ENCODE data around the gene GPR55.
A peak's percentile ranks its signal among the peaks of the same experiment; 100 is the strongest.
"Not testable (repeated sequence)": the region's sequence is repeated elsewhere in the genome, so short reads cannot be mapped to it uniquely, and the experiment has no call there.

The GPR55 gene, protein sequence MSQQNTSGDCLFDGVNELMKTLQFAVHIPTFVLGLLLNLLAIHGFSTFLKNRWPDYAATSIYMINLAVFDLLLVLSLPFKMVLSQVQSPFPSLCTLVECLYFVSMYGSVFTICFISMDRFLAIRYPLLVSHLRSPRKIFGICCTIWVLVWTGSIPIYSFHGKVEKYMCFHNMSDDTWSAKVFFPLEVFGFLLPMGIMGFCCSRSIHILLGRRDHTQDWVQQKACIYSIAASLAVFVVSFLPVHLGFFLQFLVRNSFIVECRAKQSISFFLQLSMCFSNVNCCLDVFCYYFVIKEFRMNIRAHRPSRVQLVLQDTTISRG

DNA sequence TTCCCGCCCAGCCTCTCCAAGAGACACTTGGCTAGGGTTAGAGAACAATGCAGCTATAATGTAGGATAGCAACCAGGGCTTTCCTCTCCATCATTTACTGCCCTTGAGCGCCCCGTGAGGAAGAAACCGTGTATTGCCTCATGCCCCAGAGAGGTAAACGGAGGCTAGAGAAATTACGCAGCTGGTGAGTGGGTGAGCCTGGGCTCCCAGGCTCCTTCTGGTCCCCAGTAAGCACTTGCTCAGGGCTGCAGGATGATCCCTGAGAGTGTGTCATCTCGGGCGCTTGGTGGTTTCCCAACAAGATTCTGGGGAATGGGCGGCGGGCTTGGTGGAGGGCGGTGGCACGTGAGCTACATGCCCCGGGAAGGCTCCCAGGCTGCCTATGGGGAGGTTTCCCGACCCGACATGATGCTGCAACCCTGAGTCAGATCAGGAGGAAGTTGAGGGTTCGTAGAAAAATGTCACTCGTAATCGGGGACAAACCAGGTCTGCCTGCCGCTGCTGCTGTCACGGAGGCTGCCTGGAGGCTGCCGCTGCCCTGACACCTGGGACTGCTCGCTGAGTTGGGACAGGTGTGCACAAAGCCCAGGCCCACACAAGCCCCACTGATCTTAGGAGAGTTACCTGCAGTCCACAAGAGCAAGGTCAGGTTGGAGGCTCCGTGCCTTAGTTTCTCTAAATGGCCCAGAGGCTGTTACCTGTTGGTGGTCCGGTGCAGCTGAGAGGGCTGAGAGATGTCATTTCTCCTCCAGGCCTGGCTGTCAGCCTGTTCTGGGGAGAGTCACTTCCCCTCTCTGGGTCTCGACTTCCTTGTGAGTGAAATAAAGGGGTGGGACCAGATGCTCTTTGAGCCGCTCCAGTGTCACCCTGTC, at the start of gene GPR55:
GPR55 (minus strand) TSS at position 773 of the 872 bp plus-strand sequence. CDS start 14,280 bp downstream, outside the sequence.
- peak; percentile 30 for DNase-seq (ENCODE audit: low spot score)

GRCh38 chr2:230974096-230974913, 49.3 kb upstream of the GPR55 start:
- no peak for DNase-seq (ENCODE audit: low spot score)

DNA sequence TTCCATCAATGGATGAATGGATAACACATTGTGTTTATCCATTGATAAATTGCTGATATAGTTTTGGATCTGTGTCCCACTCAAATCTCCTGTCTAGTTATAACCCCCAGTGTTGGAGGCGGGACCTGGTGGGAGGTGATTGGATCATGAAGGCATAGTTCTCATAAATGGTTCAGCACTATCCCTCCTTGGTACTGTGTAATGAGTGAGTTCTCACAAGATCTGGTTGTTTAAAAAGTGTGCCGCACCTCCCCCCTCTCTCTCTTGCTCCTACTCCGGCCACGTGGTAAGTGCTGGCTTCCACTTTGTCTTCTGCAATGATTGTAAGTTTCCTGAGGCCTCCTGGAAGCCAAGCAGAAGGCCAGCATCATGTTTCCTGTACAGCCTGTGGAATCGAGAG, 47.0 kb upstream of the GPR55 start:
- DNase-seq (ENCODE audit: low spot score) = no peak

DNA sequence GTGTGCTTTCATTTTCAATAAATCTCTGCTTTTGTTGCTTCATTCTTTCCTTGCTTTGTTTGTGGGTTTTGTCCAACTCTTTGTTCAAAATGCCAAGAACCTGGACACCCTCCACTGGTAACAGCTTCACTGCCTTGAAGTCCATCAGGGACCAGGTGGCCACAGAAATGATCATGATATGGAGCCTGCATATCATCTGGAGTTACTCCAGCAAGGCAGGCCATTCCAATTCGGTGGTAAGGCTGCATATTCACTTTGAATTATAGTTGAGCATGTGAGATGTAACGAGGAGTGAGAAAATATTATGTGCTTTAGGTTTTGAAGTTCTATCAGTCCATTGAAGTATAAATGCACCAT, 44.6 kb upstream of the GPR55 start:
- DNase-seq (ENCODE audit: low spot score) = no peak

- DNase-seq (ENCODE audit: low spot score) = no peak
Observed at GRCh38 chr2:230968921-230969658, 44.0 kb upstream of the GPR55 start.

- not testable (repeated sequence) for DNase-seq (ENCODE audit: low spot score)
Observed at GRCh38 chr2:230968314-230968713, 43.3 kb upstream of the GPR55 start.

DNA sequence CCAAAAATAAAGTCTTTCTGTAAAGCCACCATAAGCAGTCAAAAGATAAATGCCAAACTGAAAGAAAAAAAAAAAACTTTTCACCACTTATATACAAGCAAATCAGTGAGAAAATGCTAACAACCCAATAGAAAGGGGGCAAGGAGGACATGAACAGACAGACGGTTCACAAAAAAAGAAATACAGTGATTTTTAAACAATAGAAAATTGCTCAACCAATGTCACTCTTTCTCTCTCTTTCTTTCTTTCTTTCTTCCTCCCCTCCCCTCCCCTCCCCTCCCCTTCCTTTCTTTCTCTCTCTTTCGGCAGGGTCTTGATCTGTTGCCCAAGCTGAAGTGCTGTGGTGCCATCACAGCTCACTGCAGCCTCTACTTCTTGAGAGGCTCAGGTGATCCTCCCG, 42.1 kb upstream of the GPR55 start:
- no peak for DNase-seq (ENCODE audit: low spot score)

- no peak for DNase-seq (ENCODE audit: low spot score)
Observed at GRCh38 chr2:230964136-230964730, 39.2 kb upstream of the GPR55 start.

DNA sequence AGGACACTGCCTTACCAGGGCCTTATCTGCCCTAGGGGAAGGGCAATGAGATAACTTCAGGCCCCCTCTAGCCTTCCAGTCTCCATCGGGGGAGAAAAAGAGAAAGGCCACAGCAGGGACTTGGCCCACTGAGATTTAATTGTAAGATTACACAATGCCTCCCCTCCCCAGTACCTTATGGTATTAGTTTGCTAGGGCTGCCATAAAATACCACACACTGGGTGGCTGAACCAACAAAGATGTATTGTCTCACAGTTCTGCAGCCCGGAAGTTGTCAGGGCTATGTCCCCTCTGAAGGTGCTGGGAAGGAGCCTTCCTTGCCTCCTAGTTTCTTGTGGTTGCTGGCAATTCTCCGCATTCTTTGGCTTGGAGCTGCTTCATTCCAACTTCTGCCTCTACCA, 36.0 kb upstream of the GPR55 start:
- DNase-seq (ENCODE audit: low spot score) = no peak

DNA sequence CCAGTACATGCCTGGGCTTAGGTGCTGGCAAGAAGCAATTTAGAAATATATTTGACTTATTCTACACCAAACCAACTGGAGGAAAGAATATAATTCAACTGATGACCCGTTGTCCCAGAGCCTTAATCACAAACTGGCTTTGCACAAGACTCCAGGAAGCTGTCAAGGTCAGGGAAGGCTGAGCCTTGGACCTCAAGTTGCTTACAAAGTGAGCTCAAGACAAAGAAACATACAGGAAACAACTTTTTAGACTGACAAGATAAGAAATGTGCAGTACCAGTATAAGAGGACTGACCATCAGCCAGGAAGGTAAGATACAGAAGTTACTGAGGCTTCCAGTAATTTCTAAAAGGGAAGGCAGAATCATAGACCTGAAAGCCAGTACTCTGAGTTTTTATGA, 35.0 kb upstream of the GPR55 start:
- no peak for DNase-seq (ENCODE audit: low spot score)

GRCh38 chr2:230958820-230959756, 34.0 kb upstream of the GPR55 start:
- DNase-seq (ENCODE audit: low spot score) = no peak

- no peak for DNase-seq (ENCODE audit: low spot score)
Observed at GRCh38 chr2:230957756-230958391, 32.8 kb upstream of the GPR55 start.

GRCh38 chr2:230956827-230957755, 32.0 kb upstream of the GPR55 start:
- DNase-seq (ENCODE audit: low spot score) = no peak

GRCh38 chr2:230955163-230955737, 30.2 kb upstream of the GPR55 start:
- DNase-seq (ENCODE audit: low spot score) = no peak

- DNase-seq (ENCODE audit: low spot score) = no peak
Observed at GRCh38 chr2:230954746-230955145, 29.7 kb upstream of the GPR55 start.

GRCh38 chr2:230953845-230954244, 28.8 kb upstream of the GPR55 start:
- no peak for DNase-seq (ENCODE audit: low spot score)

DNA sequence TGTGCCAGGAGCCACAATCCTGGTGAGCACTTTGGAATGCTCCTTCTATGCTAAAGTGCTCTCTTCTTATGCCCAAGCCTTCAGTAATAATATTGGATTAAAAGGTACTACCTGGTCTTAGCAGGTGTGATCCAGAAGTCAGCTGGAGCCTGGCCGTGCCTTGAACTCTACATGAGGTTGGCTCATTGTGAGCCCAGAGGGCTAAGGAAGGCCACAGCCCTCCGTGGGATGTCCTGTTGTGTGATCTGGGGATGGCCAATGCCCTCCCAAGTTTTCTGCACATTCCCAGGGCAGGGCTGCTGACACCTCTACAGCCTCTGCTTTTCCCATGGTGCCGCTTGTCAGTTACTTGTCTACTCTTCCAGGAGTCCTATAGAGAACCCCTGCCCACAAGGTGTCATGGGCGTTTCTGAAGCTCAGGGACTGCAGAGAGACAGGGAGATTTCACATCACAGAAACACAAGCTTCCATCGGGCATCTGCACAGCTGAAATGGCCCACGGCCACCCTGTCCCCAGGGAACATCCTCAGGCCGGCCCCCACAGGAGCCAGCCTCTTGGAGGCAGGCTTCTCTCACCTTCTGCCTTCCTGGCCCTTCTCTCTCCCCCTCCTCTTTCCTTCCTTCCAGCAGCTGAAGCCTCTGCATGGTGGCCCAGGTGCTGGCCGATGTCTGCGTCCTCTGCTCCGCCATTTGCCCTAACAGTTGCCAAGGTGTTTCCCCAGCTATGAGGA, 27.3 kb upstream of the GPR55 start:
- no peak for DNase-seq (ENCODE audit: low spot score)

DNA sequence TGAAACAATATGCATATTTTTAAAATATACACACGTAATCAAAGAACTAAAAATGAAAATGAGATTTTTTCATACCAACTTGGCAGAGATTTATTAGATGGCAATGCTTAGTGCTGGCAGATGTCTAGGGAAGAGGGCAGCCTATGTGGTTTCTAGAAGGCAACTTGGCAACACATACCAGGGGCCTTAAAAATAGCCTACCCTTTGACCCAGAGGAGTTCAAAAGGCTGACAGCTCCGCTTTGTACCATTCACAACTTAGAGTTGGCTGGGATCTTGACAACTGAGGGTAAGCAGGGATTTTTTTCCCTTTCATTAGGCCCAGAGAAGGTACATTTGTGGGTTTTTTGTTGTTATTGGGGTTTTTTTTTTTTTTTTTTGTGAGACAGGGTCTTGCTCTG, 26.4 kb upstream of the GPR55 start:
- no peak for DNase-seq (ENCODE audit: low spot score)

Measured in pons (tissue), 1 donor.